ENCODE measurements around the gene ZBTB11.
"Not testable (repeated sequence)": the region's sequence is repeated elsewhere in the genome, so short reads cannot be mapped to it uniquely, and the experiment has no call there.

ZBTB11 gene

DNA sequence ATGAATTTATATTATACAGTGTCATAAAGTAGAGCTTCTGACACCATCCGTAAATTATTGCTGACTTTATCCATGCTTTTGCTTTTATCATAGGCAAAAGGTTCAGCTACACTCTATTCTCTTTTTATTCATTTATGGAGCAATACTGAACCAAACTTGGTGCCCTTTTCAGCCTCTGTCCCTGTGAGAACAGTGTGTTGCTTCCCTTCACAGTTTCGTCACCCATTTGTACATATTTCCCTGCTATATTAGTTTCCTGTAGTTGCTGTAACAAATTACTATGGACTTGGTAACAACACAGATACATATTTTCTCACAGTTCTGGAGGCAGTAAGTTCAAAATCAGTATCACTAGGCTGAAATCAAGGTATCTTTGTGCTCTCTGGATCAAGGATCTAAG, 12.4 kb upstream of the ZBTB11 start:
- DNase-seq, result no peak

DNA sequence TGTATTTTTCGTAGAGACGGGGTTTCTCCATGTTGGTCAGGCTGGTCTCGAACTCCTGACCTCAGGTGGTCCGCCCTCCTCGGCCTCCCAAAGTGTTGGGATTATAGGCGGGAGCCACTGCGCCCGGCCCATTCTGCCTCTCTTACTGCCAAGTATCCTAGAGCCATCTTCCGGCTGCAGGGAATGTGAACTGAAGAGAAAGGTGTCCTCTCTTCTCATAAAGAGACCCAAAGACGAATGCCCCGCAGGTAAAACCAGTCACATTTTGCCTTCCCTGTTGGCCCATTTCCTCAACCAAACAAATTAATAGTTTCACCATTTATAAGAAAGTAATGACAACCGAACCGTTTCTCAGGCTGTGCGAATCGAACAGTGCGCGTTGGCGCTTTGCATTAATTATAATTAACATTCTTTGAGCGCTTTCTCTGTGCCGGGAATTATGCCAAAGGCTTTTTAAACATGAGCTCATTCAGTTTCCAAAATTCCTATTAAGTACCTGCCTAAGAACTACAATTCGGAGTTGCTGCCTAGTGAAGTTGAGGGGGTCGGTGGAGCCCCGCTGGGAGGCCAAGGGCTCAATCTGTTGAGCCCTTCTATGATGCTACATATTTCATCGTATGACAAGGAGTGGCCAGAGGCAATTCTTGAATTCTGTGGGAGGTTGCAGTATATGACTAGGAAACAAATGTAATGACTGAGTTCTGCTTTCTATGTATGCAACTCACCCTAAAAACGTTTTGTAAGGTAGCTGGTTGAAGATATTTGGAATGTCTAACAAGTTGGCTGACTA, 10.4 kb upstream of the ZBTB11 start:
- DNase-seq, result no peak

DNA sequence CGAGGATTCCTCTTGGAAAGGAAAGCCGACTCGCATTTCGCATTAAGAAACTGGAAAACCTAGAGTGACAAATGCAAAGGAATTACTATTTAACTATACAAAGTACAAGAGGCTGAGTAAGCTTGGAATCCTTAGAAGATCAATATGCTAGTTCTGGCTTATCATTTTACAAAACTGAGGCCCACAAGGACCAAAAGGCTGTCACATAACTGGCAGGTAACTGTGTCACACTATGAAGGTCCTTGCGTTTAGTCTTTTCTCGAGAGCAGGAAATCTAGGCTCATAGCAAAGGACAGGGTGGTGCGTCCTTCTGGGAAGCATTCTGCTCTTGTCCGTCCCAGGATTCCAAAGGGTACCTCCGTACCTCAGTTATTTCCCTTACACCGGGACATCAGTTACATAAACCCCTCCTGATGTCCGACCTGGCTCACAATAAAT, 9.0 kb upstream of the ZBTB11 start:
- DNase-seq, result no peak

DNA sequence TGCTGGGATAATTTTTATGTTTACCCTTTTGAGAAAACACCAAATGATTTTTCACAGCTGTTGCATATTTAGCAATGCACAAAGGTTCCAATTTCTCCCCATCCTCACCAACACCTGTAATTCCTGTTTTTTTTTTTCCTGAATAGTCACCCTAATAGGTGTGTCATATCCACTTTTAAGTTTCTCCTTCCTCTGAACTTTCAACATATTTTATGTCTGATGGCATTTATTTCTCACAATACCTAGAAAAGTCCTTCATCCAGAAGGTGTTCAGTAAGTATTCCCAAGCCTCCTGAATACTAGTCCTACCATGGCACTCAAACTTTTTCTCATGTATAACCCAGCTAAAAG, 8.1 kb upstream of the ZBTB11 start:
- no peak for DNase-seq

DNA sequence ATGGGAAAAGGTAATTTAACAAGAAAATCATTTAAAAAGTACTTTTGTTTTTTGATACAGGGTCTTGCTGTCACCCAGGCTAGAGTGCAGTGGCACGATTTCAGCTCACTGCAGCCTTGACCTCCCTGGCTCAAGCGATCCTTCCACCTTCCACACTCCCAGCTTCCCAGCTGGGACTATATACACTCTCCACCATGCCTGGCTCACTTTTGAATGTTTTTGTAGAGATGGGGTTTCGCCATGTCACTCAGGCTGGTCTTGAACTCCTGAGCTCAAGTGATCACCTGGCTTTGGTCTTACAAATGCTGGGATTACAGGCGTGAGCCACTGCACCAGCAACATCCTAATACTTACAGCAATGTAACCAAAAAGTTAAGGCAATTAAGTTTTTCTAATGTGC, 3.5 kb upstream of the ZBTB11 start:
- no peak for DNase-seq

DNA sequence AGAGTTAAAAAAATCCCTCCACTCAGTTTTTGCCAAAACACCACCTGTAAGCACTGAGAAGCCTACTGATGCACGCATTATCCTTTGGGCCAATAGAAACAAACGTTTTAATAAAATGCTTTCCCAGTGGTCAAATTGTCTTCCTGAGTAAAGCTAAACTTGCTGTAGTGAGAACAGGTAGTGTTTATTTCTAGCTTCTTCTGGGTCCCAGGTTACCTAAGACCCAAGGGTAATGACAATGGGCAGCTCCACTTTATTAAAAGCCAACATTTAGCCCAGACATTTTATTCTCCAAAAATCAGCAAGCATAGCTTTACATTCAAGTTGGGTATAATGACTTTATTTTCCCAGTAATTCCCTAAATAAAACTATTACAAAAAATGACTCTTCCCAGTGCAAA, 1.9 kb upstream of the ZBTB11 start:
- not testable (repeated sequence) for DNase-seq

DNA sequence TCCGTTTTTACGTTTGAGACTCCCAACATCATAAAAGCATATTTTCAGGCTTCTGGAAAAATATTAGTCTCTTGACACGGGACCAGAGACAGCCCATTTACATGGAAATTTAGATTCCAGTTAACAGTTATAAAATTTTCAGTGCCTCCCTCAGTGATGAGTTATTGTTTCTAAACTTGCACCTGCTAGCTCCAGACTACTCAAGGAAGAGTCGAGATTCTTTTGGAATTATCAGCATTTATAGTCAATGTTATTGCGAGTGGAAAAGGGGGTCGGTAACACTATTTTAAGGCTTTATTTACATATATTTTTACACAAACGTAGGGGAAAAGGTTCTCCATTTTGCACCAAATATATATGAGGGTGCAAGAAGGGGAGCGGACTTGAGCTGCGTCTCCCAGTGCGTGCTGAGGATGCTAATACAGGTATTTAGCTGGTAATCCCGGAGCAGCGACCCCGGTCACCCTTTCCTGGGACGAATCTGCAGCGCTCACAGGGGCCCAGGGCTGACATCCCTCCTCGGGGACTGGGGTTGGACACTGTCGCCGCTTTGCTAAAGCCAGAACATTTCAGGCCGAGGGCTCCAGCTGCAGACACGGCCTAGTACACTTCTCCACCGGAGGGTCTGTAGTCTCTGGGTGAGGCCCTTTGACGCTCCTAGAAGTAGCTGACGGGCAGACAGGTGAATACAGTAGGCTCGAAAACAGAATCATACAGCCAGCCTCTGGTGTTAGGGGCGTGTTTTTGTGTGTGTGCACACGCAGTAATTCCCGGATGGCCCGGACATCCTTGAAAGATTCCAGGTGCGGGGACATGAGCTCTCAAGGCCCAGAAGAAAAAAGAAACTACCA, 729 bp upstream of the ZBTB11 start:
- DNase-seq, result no peak

DNA sequence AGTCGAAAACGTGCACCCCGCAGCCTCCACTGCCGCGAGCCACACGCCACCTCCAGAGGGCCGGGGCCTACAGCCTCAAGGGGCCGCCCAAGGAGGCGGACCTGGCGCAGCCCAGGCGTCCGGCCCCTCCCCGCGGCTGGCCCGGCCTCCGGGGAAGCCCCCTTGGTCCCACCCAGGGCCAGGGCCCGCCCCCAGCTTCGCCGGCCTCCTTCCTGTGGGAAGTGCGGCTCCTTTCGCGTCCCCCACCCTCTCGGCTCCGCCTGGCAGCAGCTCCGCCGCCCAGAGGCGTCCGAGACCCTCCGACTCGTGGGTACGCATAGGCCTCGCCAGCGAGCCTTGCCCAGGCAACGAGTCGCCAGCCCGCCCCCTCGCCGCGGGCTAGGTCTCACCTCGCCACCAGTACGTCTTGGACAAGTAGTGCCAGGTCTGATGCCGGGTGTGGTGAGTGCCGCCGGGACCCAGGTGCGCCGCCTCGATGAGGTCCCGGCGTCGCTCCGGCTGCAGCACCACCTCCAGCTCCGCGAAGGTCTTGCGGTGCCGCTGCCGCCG, 642 bp downstream of the ZBTB11 start:
- peak; percentile 96 for DNase-seq

DNA sequence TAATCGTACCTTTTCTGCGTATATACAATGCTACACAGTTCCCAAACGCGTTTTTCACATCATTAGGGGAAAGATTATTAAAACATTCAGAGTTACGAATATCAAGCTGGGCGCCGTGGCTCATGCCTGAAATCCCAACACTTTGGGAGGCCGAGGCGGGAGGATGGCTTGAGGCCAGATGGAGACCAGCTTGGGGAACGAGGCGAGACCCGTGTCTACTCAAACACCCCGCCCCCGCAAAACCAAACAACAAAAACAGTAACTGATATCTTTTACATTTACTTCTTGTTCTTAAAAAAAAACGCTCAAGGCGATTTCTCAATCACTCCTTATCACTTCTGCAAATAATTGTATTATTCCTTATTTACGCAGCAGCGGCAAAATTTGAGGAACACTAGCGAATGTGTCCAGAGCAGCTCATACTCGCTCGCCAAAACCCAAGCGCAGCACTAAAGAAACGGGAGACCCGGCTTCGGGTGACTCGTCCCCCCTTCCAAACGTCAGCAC, 1.2 kb downstream of the ZBTB11 start:
- DNase-seq, result no peak

DNA sequence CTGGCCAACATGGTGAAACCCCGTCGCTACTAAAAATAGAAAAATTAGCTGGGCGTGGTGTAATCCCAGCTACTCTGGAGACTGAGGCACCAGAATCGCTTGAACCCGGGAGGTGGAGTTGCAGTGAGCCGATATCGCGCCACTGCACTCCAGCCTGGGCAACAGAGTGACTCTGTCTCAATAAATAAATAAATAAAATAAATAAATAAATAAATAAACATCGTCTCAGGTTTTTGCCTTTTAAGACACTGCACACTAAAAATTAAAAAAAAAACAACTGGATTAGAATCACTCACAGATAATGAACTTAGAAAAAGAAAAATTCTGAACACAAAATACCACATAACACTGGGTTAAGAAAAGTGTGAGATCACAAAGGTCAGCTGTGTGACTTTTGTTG, 2.4 kb downstream of the ZBTB11 start:
- no peak for DNase-seq

DNA sequence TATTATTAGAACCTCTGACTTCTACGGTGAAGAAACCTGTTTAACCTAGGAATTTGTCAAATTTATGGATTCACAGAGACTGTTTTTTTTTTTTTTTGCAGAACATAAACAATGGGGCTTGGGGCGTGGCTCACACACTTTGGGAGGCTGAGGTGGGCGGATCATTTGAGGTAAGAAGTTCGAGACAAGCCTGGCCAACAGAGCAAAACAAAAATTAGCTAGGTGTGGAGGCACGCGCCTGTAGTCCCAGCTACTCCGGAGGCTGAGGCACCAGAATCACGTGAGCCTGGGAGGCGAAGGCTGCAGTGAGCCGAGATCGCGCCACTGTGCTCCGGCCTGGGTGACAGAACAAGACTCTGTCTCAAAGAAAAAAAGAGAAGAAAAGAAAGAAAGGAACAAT, 3.0 kb downstream of the ZBTB11 start:
- no peak for DNase-seq

DNA sequence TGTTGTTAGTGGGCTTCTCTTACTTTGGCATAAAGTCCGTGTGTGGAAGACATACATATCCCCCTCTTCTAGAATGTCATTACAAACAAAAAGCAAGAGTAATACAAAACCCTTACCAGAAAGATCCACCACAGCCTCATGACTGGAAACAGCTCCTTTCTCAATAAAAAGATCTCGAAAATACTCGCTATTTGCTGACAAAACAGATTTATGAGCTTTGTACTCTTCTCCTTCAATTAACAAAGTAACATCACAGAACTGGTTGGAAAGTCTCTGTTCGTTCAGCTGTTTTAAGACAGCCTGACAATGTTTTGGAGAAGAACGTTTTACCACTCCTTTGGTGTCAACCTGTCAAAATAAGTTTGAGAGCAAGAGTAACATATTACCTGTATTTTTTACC, 5.9 kb downstream of the ZBTB11 start:
- no peak for DNase-seq

DNA sequence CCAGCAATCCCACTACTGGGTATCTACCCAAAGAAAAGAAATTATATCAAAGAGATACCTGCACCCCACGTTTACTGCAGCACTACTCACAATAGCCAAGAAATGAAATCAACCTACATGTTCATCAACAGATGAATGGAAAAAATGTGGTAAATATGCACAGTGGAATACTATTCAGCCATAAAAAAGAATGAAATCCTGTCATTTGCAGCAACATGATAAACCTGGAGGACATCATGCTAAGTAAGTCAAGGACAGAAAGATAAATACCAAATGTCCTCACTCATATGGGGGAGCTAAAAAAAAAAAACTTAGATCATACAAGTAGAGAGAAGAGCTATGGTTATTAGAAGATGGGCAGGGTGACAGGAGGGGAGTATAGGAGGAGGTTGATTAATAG, 9.1 kb downstream of the ZBTB11 start:
- DNase-seq, result no peak

DNA sequence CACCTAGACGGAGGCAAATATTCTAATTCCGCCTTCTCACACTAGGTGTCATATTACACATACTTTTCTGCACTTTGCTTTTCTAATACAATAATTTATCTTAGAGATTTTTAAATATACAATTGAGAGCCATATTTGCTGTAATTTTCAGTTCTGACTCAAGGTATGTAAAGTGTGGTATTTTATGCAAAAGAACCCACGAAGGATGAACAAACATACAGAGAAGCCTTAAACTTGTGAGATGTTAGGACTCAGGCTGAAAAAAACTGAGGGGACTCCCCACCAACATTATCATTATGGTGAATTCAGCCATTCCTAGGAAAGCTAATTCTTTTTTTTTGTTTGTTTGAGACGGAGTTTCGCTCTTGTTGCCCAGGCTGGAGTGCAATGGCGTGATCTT, 9.6 kb downstream of the ZBTB11 start:
- no peak for DNase-seq

DNA sequence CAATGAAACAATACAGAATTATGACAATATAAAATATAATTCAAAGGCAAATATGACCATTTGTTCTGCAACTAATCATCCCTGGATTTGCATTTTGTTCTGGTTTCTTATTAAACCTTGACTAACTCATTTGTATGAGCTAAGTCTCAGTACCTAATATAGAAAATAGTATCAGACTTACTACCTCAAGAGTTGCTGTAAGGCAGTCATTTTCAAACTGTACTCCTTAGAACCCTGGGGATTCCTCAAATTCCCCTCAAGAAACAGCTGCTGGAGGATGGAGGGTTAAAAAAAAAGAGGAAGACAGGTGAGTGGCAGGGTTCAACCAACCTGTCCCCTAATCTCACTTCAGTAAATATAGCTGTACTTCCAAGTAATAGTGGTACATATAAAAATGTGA, 11.1 kb downstream of the ZBTB11 start:
- DNase-seq, result no peak

DNA sequence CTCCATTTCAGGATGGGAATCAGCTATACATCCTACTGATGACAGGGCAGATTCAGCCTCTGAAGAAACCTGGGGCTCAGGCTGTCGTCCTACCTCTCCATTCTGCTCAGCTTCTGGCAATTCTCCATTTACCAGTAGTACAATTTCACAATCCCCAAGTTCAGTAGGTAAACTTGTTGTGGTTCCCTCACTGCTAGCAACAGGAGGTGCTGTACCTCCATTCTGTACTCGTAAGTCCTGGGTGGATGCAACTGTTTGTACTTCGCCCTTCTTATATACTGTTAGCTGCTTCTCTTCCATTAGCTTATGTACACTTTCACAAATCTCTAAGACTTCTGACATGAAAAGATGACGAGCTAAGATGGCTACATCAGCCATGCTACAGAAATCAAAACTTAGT, 11.6 kb downstream of the ZBTB11 start:
- no peak for DNase-seq

DNA sequence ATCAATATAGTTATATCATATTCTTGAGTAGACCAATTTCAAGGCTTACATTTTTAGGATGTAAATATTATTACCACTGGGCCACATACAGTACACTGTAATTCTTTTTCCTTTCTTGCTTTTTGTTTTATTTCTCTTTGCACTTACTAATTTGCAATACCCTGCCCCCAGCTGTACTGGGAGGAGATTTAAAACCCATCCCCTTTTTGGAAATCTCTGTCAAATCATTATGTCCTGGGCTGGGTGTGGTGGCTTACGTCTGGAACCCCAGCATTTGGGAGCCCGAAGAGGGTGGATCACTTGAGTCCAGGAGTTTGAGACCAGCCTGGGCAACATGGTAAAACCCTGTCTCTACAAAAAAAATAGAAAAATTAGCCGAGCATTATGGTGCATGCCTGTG, 16.2 kb downstream of the ZBTB11 start:
- DNase-seq, result no peak

DNA sequence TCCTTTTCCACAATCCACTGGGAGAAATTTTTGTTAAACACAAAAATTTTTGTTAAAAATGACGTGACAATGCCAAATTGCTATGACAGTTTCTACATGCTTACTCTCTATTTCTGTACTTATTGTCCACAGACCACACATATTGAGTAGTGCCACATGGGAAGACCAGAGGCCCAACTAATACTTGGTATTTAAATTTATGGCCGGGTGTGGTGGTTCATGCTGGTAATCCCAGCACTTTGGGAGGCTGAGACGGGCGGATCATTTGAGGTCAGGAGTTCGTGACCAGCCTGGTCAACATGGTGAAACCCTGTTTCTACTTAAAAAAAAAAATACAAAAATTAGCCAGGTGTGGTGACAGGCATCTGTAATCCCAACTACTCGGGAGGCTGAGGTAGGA, 20.3 kb downstream of the ZBTB11 start:
- no peak for DNase-seq

DNA sequence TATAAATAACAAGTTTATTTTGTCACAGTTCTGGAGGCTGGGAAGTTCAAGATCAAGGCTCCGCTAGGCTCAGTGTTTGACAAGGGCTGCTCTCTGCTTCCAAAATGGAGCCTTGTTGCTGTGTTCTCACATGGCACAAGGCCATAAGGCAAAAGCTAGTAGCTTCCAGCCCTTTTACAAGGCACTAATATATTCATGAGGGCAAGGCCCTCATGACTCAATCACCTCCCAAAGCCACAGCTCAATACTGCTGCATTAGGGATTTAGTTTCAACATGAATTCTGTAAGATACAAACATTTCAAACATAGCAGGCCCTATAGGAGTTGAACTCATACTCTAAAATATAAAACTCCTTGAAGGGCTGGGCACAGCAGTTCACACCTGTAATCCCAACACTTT, 30.2 kb downstream of the ZBTB11 start:
- no peak for DNase-seq

DNA sequence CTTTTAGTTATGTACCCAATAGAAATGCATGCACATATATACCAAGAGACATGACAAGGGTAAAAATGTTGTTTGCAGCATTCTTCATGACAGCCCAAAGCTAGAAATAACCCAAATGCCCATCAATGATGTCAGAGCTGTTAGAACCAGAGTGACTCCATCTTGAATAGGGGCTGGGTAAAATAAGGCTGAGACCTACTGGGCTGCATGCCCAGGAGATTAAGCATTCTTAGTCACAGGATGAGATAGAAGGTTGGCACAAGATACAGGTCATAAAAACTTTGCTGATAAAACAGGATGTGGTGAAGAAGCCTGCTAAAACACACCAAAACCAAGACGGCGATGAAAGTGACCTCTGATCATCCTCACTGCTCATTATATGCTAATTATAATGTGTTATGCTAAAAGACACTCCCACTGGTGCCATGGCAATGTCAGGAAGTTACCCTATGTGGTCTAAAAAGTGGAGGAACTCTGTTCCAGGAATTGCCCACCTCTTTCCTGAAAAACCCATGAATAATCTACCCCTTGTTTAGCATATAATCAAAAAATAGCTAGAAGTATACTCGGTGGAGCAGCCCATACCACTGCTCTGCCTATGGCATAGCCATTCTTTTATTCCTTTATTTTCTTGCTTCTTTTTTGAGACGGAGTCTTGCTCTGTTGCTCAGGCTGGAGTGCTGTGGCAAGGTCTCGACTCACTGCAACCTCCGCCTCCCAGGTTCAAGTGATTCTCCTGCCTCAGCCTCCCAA, 32.9 kb downstream of the ZBTB11 start:
- no peak for DNase-seq

DNA sequence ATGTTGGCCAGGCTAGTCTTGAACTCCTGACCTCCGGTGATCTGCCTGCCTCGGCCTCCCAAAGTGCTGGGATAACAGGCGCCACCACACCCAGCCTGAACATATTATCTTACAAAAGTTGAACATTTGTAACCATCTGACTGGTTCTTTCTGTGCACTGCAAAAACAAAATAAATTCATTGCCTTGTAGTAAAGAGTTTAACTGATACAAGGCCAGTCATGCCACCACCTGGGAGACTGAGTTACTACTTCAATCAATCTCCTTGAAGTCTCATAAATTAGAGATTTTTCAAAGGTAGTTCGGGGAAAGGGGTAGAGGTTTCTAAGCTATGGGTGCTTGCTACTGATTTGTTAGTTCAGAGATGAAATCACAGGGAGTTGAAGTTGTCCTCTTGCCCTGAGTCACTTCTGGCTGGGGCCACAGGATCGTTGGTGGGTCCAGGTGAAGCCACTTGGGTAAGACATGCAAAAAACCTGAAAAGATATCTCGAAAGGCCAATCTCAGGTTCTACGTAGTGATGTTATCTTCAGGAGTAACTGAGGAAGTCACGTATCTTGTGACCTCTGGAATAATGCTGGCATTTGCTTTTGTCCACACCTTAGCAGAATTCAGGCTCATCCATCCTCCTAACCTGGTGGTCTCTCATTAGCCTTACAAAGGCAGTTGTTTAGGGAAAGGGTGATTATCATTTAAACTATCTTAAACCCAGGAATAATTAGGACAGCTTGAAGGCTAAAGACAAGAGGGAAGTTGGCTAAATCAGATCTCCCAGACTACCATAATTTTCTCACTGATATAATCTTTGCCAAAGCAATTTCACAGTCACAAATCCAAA, 33.7 kb downstream of the ZBTB11 start:
- no peak for DNase-seq

DNA sequence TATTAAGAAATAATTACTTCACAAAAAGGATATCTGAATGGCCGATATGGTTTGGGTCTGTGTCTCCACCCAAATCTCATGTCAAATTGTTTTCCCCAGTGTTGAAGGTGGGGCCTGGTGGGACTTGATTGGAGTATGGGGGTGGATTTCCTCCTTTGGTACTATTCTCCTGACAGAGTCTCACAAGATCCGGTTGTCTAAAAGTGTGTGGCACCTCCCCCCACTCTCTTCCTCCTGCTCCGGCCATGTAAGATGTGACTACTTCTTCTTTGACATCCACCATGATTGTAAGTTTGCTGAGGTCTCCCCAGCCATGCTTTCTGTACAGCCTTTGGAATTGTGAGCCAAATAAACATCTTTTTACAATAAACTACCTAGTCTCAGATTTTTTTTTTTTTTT, 34.5 kb downstream of the ZBTB11 start:
- DNase-seq, result no peak
